ENCODE results near the gene DIRAS1.
"Not testable (repeated sequence)": the region's sequence is repeated elsewhere in the genome, so short reads cannot be mapped to it uniquely, and the experiment has no call there.

The DIRAS1 gene

DNA sequence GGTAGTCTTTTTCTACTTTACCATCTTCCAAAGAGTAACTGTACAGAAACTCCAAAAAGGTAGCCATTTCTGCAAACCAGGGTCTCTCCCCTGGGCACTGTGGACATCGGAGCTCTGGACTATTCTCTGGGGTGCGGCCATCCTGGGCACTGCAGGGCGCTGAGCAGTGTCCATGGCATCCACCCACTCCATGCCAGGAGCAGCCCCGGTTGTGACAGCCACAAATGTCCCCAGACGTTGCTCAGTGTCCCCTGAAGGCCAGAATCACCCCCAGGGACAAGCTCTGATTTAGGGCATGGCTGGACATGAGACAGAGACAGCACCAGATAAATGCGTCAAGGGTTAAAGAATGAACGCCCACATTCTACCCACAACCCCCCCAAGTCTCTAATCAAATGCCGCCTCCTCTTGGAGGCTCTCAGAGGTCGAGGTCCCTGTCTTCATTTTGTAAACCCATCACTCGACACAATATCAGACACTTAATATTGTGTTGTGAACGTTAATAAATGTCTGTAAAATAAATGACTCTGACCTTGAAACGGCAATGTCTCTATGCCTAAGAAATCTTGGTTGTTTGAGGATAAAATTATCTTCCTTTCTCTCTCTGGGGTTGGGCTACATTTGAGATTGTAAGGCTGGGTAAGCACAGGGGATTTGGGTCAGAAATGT is 27.5 kb downstream of the DIRAS1 start:
- DNase-seq: no peak
- in situ Hi-C loops (cut with MboI; ENCODE audit: low pct_unique_long_range_greater_than_20kb, low sequenced_read_pairs): no loop called here

- DNase-seq: no peak
- in situ Hi-C loops (cut with MboI; ENCODE audit: low pct_unique_long_range_greater_than_20kb, low sequenced_read_pairs): no loop called here
Observed at GRCh38 chr19:2691951-2692350, 29.2 kb downstream of the DIRAS1 start.

- no peak for DNase-seq
- in situ Hi-C loops (cut with MboI; ENCODE audit: low pct_unique_long_range_greater_than_20kb, low sequenced_read_pairs): no loop called here
Observed at GRCh38 chr19:2690856-2691255, 30.3 kb downstream of the DIRAS1 start.

DNA sequence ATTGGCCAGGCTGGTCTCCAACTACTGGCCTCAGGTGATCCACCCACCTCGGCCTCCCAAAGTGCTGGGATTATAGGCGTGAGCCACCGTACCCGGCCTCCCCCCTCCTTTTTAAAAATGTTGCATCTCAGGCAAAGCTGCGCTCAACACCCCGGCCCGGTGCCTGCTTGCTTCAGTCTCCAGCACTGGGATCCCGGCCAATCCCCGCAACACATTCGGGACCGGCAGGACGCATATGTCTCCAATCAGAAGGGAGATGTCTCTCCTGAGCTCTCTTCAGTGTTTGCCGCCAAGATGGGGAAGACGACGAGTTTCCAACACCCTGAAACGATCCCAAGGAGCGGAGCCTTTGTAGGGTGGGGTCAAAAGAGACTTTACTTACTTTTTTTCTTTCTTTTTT is 34.8 kb downstream of the DIRAS1 start:
- no peak for DNase-seq
- in situ Hi-C loops (cut with MboI; ENCODE audit: low pct_unique_long_range_greater_than_20kb, low sequenced_read_pairs): no loop called here

DNA sequence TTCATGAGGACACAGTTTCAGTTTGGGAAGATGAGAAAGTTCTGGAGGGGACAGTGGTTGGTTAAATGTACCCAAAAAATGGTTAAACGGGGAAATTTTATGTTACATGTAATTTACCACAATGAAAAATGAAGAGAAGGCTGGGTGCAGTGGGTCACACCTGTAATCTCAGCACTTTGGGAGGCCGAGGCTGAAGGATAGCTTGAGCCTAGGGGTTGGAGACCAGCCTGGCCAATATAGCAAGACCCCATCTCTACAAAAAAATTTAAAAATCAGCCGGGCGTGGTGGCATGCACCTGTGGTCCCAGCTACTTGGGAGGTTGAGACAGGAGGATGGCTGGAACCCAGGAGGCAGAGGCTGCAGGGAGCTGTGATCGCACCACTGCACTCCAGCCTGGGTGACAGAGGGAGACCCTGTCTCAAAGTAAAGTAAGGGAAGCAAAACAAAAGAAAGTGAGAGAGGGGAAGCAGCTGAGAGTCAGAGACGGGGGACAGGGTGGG is 35.9 kb downstream of the DIRAS1 start:
- DNase-seq: no peak
- in situ Hi-C loops (cut with MboI; ENCODE audit: low pct_unique_long_range_greater_than_20kb, low sequenced_read_pairs): no loop called here

- in situ Hi-C loops (cut with MboI; ENCODE audit: low pct_unique_long_range_greater_than_20kb, low sequenced_read_pairs): no loop called here
Observed at GRCh38 chr19:2683430-2684003, 37.7 kb downstream of the DIRAS1 start.

DNA sequence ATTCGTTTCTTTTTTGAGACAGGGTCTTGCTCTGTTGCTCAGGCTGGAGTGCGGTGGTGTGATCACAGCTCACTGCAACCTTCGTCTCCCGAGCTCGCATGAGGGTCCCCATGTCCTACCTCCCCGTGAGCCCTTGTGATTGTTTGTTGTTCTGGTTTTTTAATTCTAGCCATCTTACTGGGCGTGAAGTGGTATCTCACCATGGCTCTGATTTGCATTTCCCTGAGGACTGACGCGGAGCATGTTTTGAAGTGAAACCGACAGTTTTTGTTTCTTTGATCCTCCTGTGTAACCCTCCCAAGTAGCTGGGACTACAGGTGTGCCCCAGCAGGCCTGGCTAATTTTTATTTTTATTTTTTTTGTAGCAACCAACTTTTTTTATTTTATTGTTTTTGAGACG is 40.4 kb downstream of the DIRAS1 start:
- no peak for DNase-seq
- in situ Hi-C loops (cut with MboI; ENCODE audit: low pct_unique_long_range_greater_than_20kb, low sequenced_read_pairs): no loop called here

More at GRCh38 chr19:2683430-2684003, 37.7 kb downstream of the DIRAS1 start:
- DNase-seq: no peak

GRCh38 chr19:2679439-2679838 is 41.7 kb downstream of the DIRAS1 start:
- DNase-seq: no peak
- in situ Hi-C loops (cut with MboI; ENCODE audit: low pct_unique_long_range_greater_than_20kb, low sequenced_read_pairs): no loop called here

DNA sequence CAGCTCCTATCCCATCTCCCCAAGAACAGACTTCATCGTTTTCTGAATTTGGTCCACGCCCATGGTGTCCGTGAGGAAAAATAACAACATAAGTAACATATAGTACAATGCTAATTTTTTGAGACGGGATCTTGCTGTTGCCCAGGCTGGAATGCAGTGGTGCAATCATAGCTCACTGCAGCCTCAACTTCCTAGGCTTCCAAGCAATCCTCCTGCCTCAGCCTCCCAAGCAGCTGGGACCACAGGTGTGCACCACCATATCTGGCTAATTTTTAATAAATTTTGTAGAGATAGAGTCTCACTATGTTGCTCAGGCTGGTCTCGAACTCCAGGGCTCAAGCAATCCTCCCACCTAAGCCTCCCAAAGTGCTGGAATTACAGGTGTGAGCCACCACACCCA is 42.2 kb downstream of the DIRAS1 start:
- in situ Hi-C loops (cut with MboI; ENCODE audit: low pct_unique_long_range_greater_than_20kb, low sequenced_read_pairs); DNase-seq: not testable (repeated sequence)

- peak; percentile 23 for DNase-seq
- in situ Hi-C loops (cut with MboI; ENCODE audit: low pct_unique_long_range_greater_than_20kb, low sequenced_read_pairs): no loop called here
Observed at GRCh38 chr19:2678044-2678671, 43.0 kb downstream of the DIRAS1 start.

DNA sequence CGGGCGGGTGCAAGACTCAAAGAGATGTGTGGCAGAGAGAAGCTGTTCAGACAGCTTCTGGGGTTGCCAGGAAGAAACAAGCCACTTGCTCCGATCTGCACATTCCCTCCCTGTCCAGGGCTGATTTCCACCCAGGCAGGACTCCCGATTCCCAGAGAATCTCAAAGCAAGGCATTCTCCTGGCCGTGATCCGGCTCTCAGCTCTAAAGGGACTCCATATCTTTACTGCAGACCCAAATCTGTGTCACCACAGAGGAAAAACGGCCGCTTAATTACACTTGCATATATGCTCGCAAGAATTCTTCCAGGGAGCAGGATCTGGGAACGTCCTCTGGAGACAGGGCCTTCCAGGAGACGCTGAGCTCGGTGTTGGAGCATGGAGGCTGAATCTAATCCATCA is 44.3 kb downstream of the DIRAS1 start:
- in situ Hi-C loops (cut with MboI; ENCODE audit: low pct_unique_long_range_greater_than_20kb, low sequenced_read_pairs): no loop called here
- no peak for DNase-seq

GRCh38 chr19:2675892-2676291 is 45.3 kb downstream of the DIRAS1 start:
- no peak for DNase-seq
- in situ Hi-C loops (cut with MboI; ENCODE audit: low pct_unique_long_range_greater_than_20kb, low sequenced_read_pairs): no loop called here

GRCh38 chr19:2670217-2670616 is 51.0 kb downstream of the DIRAS1 start:
- in situ Hi-C loops (cut with MboI; ENCODE audit: low pct_unique_long_range_greater_than_20kb, low sequenced_read_pairs): no loop called here
- no peak for DNase-seq

DNA sequence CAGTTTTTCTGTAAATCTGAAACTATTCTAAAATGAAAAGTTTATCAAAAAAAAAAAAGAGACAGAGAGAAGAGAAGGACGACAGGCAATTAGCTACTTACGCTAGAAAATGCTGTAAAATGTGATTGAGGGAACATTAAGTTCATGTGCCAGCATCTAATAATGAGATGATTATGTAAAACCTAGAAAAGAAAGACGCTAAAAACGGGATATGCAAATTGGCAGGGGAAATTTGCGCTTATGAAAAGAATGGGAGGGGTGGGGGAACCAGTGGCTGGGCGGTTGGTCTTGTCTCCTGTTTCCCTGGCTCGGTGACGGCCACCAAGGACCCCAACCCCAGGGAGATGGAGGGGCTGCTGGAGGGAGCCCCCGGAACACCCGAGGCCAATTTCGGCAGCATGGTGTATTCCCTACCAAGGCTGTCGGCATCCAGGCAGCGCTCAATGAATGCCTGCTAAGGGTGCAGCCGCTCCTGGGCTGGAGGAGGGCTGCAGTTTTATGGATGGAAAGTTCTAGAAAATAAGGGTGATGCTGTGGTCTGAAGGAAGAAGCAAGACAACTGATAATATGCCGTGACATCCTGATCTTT is 52.9 kb downstream of the DIRAS1 start:
- no peak for DNase-seq
- in situ Hi-C loops (cut with MboI; ENCODE audit: low pct_unique_long_range_greater_than_20kb, low sequenced_read_pairs): no loop called here

GRCh38 chr19:2667349-2667748 is 53.8 kb downstream of the DIRAS1 start:
- DNase-seq; in situ Hi-C loops (cut with MboI; ENCODE audit: low pct_unique_long_range_greater_than_20kb, low sequenced_read_pairs): not testable (repeated sequence)

DNA sequence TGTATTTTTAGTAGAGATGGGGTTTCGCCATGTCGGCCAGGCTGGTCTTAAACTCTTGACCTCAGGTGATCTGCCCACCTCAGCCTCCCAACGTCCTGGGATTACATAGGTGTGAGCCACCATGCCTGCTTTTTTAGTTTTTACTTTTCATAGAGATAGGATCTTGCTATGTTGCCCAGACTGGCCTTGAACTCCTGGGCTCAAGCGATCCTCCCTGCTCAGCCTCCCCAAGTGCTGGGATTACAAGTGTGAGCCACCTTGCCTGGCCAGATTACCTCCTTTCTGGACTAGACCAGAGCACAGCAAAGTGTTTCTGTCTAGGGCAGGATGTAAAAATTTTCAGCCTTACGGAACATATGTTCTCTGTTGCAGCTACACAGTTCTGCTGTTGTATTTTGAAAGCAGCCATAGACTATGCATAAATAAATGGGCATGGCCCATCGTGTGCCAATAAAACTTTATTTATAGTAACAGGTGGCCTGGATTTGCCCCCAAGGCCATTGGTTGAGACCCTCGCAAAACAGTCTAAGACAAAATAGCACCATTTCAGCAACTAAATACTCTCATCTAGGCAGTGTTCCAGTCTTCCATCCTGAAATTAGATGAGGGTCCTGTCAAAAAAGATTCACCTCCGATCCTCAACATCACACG is 54.7 kb downstream of the DIRAS1 start:
- in situ Hi-C loops (cut with MboI; ENCODE audit: low pct_unique_long_range_greater_than_20kb, low sequenced_read_pairs): no loop called here
- no peak for DNase-seq

DNA sequence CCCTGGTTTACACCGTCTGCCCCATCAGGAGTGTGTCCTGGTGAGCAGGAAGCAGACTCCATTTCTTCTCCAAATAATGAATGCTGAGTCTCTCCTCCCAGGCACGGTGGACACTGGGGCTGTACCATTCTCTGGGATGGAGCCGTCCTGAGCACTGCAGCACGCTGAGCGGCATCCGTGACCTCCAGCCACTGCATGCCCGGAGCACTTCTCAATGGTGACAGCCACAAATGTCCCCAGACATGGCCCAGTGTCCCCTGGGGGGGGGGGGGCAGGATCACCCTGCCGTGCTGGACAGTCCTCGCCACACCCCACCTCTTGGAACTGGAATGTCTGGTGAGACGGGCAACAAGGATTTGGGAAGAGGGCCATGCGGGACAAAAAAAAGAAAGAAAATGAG is 56.1 kb downstream of the DIRAS1 start:
- in situ Hi-C loops (cut with MboI; ENCODE audit: low pct_unique_long_range_greater_than_20kb, low sequenced_read_pairs): no loop called here
- no peak for DNase-seq
